ENCODE data around the gene REL.

The REL gene

DNA sequence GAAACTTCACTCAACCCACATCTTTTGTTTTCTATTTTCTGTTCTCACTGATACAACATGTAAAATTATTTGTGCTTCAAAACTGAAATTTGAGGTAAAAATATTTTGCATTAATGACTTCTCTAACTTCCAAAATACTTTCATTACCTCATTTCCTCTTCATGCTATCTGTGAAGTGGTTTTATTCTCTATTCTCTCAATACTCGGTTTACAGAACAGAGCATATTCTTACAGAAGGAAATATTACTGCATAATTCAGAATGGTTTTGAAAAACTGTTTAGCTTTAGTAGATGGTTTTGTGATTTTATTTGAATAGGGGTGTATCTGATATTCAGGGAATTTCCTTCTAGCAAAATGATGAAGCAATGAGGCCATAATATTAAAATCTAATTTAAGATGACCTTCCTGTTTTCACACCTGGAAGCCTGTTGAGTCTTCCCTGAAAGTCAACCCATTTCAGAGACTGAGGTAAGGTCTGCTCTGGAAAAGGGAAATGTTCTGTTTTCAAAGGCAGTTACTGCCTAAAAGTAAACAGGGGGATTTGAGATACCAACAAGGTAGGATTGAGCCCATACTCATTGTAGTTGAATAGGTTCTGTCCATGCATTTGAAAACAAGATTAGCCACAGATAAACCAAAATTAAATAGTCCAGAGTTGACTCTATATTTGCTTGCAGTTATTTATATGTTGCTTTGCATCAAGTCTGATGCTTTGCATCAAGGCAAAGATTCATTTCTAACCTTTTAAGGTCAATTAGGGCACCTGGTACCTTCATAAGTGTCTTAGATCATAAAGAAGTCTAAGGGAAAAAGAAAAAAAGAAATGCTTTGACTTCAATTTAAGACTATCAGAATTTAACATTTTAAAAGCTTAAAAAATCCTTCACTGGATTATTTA, 85.4 kb downstream of the REL start:
- no peak for DNase-seq

GRCh38 chr2:60972889-60973656, 91.7 kb downstream of the REL start:
- DNase-seq, result no peak

DNA sequence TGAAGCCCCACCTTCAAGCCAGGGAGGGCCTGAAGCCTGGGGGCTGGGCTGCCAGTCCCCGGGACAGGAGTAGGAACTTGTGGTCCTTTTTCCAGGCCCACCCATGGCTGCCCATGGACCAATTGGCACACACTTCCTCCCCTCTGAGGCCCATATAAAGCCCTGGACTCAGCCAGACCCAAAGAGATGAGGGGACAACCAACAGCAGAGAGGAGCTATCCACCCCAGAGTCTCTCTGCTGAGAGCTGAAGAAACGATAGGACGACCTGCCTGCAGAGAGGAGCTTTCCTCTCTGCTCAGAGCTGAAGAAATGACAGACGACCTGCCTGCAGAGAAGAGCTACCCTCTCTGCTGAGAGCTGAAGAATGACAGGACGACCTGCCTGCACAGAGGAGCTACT, 92.3 kb downstream of the REL start:
- DNase-seq, result no peak

GRCh38 chr2:60974652-60975051, 93.3 kb downstream of the REL start:
- DNase-seq, result no peak
